ENCODE results near the gene MRPL52.

MRPL52 gene

GRCh38 chr14:22883173-22883976 is 53.7 kb downstream of the MRPL52 start, which contains the start of gene REM2:
REM2 (plus strand) TSS chr14:22883222; CDS start chr14:22883288, 66 bp downstream.
- DNase-seq: no peak

- no peak for DNase-seq
Observed at GRCh38 chr14:22884076-22884737, 54.5 kb downstream of the MRPL52 start.
